Measurements from ENCODE around the gene ADPGK.
"Not testable (repeated sequence)": the region's sequence is repeated elsewhere in the genome, so short reads cannot be mapped to it uniquely, and the experiment has no call there.

ADPGK gene

GRCh38 chr15:72783640-72784455, at the start of gene ADPGK:
ADPGK (minus strand) TSS chr15:72783758; CDS start chr15:72783691, 67 bp downstream.
- peak within 1 kb of the TSS; percentile 98 for H3K27ac Mint-ChIP-seq
- peaks cover 28% of the 10 kb centered on the region for H3K36me3 Mint-ChIP-seq (ENCODE audit: low read depth)
- no peaks in the 10 kb centered on the region for H3K9me3 Mint-ChIP-seq

GRCh38 chr15:72827226-72827625, 43.7 kb upstream of the ADPGK start:
- Mint-ChIP-seq H3K36me3 (ENCODE audit: low read depth) (no peaks in the 10 kb centered on the region), H3K4me1 (ENCODE audit: low read depth) (no peaks in the 10 kb centered on the region), H3K4me3 (no peak overlapping the region), H3K27me3 (ENCODE audit: low read depth) (peaks cover 33% of the 10 kb centered on the region), H3K27ac (no peak overlapping the region), H3K9me3 (no peaks in the 10 kb centered on the region)
- DNase-seq (ENCODE audit: low spot score), result no peak

More at GRCh38 chr15:72783640-72784455, at the start of gene ADPGK:
- no peaks in the 10 kb centered on the region for H3K27me3 Mint-ChIP-seq (ENCODE audit: low read depth)
- DNase-seq (ENCODE audit: low spot score), result peak; percentile 96
- H3K4me1 Mint-ChIP-seq (ENCODE audit: low read depth), result peaks cover 62% of the 10 kb centered on the region
- peak within 1 kb of the TSS; percentile 94 for H3K4me3 Mint-ChIP-seq

GRCh38 chr15:72826611-72827010, 43.1 kb upstream of the ADPGK start:
- no peaks in the 10 kb centered on the region for H3K9me3 Mint-ChIP-seq
- no peak for DNase-seq (ENCODE audit: low spot score)
- no peaks in the 10 kb centered on the region for H3K36me3 Mint-ChIP-seq (ENCODE audit: low read depth)
- no peak overlapping the region for H3K4me3 Mint-ChIP-seq
- H3K4me1 Mint-ChIP-seq (ENCODE audit: low read depth), result no peaks in the 10 kb centered on the region
- H3K27ac Mint-ChIP-seq, result no peak overlapping the region
- peaks cover 28% of the 10 kb centered on the region for H3K27me3 Mint-ChIP-seq (ENCODE audit: low read depth)

GRCh38 chr15:72825829-72826228, 42.3 kb upstream of the ADPGK start:
- H3K4me3 Mint-ChIP-seq, result no peak overlapping the region
- no peak overlapping the region for H3K27ac Mint-ChIP-seq
- no peak for DNase-seq (ENCODE audit: low spot score)
- no peaks in the 10 kb centered on the region for H3K4me1 Mint-ChIP-seq (ENCODE audit: low read depth)
- peaks cover 20% of the 10 kb centered on the region for H3K27me3 Mint-ChIP-seq (ENCODE audit: low read depth)
- H3K9me3 Mint-ChIP-seq, result no peaks in the 10 kb centered on the region
- no peaks in the 10 kb centered on the region for H3K36me3 Mint-ChIP-seq (ENCODE audit: low read depth)

- H3K27me3 Mint-ChIP-seq (ENCODE audit: low read depth), result peaks cover 20% of the 10 kb centered on the region
Measured at GRCh38 chr15:72824781-72825180, 41.2 kb upstream of the ADPGK start.

GRCh38 chr15:72824112-72824511, 40.6 kb upstream of the ADPGK start:
- Mint-ChIP-seq H3K4me3 (no peak overlapping the region), H3K27ac (no peak overlapping the region), H3K4me1 (ENCODE audit: low read depth) (no peaks in the 10 kb centered on the region), H3K36me3 (ENCODE audit: low read depth) (no peaks in the 10 kb centered on the region), H3K9me3 (no peaks in the 10 kb centered on the region), H3K27me3 (ENCODE audit: low read depth) (peaks cover 14% of the 10 kb centered on the region)
- DNase-seq (ENCODE audit: low spot score), result no peak

More at GRCh38 chr15:72824781-72825180, 41.2 kb upstream of the ADPGK start:
- Mint-ChIP-seq H3K36me3 (ENCODE audit: low read depth) (no peaks in the 10 kb centered on the region), H3K4me3 (no peak overlapping the region), H3K27ac (no peak overlapping the region), H3K9me3 (no peaks in the 10 kb centered on the region), H3K4me1 (ENCODE audit: low read depth) (no peaks in the 10 kb centered on the region)
- DNase-seq (ENCODE audit: low spot score), result no peak

- no peaks in the 10 kb centered on the region for H3K36me3 Mint-ChIP-seq (ENCODE audit: low read depth)
- peaks cover 11% of the 10 kb centered on the region for H3K27me3 Mint-ChIP-seq (ENCODE audit: low read depth)
- H3K9me3 Mint-ChIP-seq, result no peaks in the 10 kb centered on the region
- DNase-seq (ENCODE audit: low spot score), result no peak
- no peak overlapping the region for H3K27ac Mint-ChIP-seq
- no peaks in the 10 kb centered on the region for H3K4me1 Mint-ChIP-seq (ENCODE audit: low read depth)
- no peak overlapping the region for H3K4me3 Mint-ChIP-seq
Measured at GRCh38 chr15:72820278-72820677, 36.7 kb upstream of the ADPGK start.

- Mint-ChIP-seq H3K4me1 (ENCODE audit: low read depth) (no peaks in the 10 kb centered on the region), H3K27me3 (ENCODE audit: low read depth) (peaks cover 11% of the 10 kb centered on the region), H3K9me3 (no peaks in the 10 kb centered on the region), H3K27ac (no peak overlapping the region), H3K36me3 (ENCODE audit: low read depth) (no peaks in the 10 kb centered on the region), H3K4me3 (no peak overlapping the region)
- DNase-seq (ENCODE audit: low spot score), result no peak
Measured at GRCh38 chr15:72818632-72819031, 35.1 kb upstream of the ADPGK start.

- Mint-ChIP-seq H3K4me3 (no peak overlapping the region), H3K4me1 (ENCODE audit: low read depth) (peaks cover 9% of the 10 kb centered on the region), H3K27ac (no peak overlapping the region), H3K27me3 (ENCODE audit: low read depth) (peaks cover 17% of the 10 kb centered on the region), H3K9me3 (no peaks in the 10 kb centered on the region), H3K36me3 (ENCODE audit: low read depth) (no peaks in the 10 kb centered on the region)
- DNase-seq (ENCODE audit: low spot score), result no peak
Measured at GRCh38 chr15:72813345-72814004, 29.9 kb upstream of the ADPGK start.

- Mint-ChIP-seq H3K27ac (no peak overlapping the region), H3K4me1 (ENCODE audit: low read depth) (peaks cover 9% of the 10 kb centered on the region), H3K9me3 (no peaks in the 10 kb centered on the region), H3K27me3 (ENCODE audit: low read depth) (peaks cover 16% of the 10 kb centered on the region), H3K36me3 (ENCODE audit: low read depth) (no peaks in the 10 kb centered on the region), H3K4me3 (no peak overlapping the region)
- DNase-seq (ENCODE audit: low spot score), result no peak
Measured at GRCh38 chr15:72809329-72809728, 25.8 kb upstream of the ADPGK start.

- H3K9me3 Mint-ChIP-seq; H3K36me3 Mint-ChIP-seq (ENCODE audit: low read depth); DNase-seq (ENCODE audit: low spot score); H3K27ac Mint-ChIP-seq; H3K4me1 Mint-ChIP-seq (ENCODE audit: low read depth); H3K4me3 Mint-ChIP-seq: not testable (repeated sequence)
- peaks cover 11% of the 10 kb centered on the region for H3K27me3 Mint-ChIP-seq (ENCODE audit: low read depth)
Measured at GRCh38 chr15:72807346-72807745, 23.8 kb upstream of the ADPGK start.

GRCh38 chr15:72803006-72803405, 19.4 kb upstream of the ADPGK start:
- Mint-ChIP-seq H3K27ac (no peak overlapping the region), H3K4me3 (no peak overlapping the region), H3K36me3 (ENCODE audit: low read depth) (no peaks in the 10 kb centered on the region), H3K27me3 (ENCODE audit: low read depth) (peaks cover 22% of the 10 kb centered on the region), H3K4me1 (ENCODE audit: low read depth) (peaks cover 2% of the 10 kb centered on the region), H3K9me3 (no peaks in the 10 kb centered on the region)
- DNase-seq (ENCODE audit: low spot score), result no peak

GRCh38 chr15:72801590-72802325, 18.2 kb upstream of the ADPGK start:
- no peaks in the 10 kb centered on the region for H3K36me3 Mint-ChIP-seq (ENCODE audit: low read depth)
- H3K4me1 Mint-ChIP-seq (ENCODE audit: low read depth), result peaks cover 2% of the 10 kb centered on the region
- peaks cover 22% of the 10 kb centered on the region for H3K27me3 Mint-ChIP-seq (ENCODE audit: low read depth)
- H3K4me3 Mint-ChIP-seq, result no peak overlapping the region
- H3K9me3 Mint-ChIP-seq, result no peaks in the 10 kb centered on the region
- no peak overlapping the region for H3K27ac Mint-ChIP-seq
- DNase-seq (ENCODE audit: low spot score), result no peak

Data from T-helper 2 cell treated with Interferon-gamma antibody and Interleukin-4, amounts not matched to agents 5 μg/mL and 100 μg/mL, for 36 hours (primary cell).